PC-3 (cell line): ENCODE measurements around the gene STT3A.

Source experiments
- CTCF ChIP-seq: fragments of 300-600 bp; sonication (generic); conservative IDR thresholded peaks from 2 replicates; pipeline ENCODE4 v1.5.1; 2017; ENCODE audit warnings: antibody characterized with exemption, low read depth, mild to moderate bottlenecking, low read length
- EZH2 ChIP-seq: fragments of 300-600 bp; sonication (generic); IDR thresholded peaks from one replicate; pipeline ENCODE4 v1.6.1; 2017; ENCODE audit warnings: antibody characterized with exemption, mild to moderate bottlenecking, low read length; ENCODE audit not compliant: unreplicated experiment

GRCh38 chr11:125551835-125552342 is 40.8 kb upstream of the STT3A start:
- TF ChIP-seq CTCF (no peak), EZH2 (no peak)
